Left renal cortex interstitium (tissue), 4 donors: ENCODE data around the gene HSBP1. TPM values are rescaled to one million over a fixed set of nuclear protein-coding genes. Genes with fewer than 3 reads are reported as not detected.

Experiments used
- polyA plus RNA-seq, 4 donors: library from polyadenylated mRNA; unstranded; fragments of 120-200 nt; gene quantifications; one replicate each; pipeline ENCODE4 v1.2.1, GENCODE V29; 2013; ENCODE audit not compliant: insufficient read length in 4 of 4

HSBP1 gene
- polyA plus RNA-seq, 4 donors: 184 to 231 (median 206) TPM

Other genes with a start within 250 kb of the HSBP1 start
- gene MLYCD, start 91.1 kb downstream of the HSBP1 start, polyA plus RNA-seq: 1 to 10 TPM; 3.9 to 5.7 (median 5.0) TPM
- gene OSGIN1, start 145.3 kb downstream of the HSBP1 start, polyA plus RNA-seq: under 1 TPM; 0.23 to 0.64 (median 0.45) TPM
- 1 to 10 TPM; 2.2 to 4.2 (median 3.4) TPM for gene NECAB2, start 160.3 kb downstream of the HSBP1 start, polyA plus RNA-seq
- gene SLC38A8, start 234.8 kb downstream of the HSBP1 start, polyA plus RNA-seq: under 1 TPM in 1 of 4 donors, not detected in 3; 0.14 TPM